Astrocyte (in vitro differentiated cells and primary cell): ENCODE data around the gene PIGB.

ENCODE experiments used
- CTCF ChIP-seq: IDR thresholded peaks from 2 replicates; pipeline ENCODE4 v1.5.1; 2011; ENCODE audit warnings: low read depth, mild to moderate bottlenecking, inconsistent platforms, low read length, moderate library complexity; ENCODE audit not compliant: insufficient read depth
- EZH2 ChIP-seq: IDR thresholded peaks from 2 replicates; pipeline ENCODE4 v1.6.1; 2012; ENCODE audit warnings: mild to moderate bottlenecking, low read length, inconsistent platforms; ENCODE audit not compliant: insufficient read depth

- TF ChIP-seq CTCF, result no peak
- no peak for TF ChIP-seq EZH2
These were observed 82.8 kb downstream of the PIGB start for GRCh38 chr15:55401786-55402246.
